HG03575 (cell line): ENCODE data around the gene MBD5.

Experiments used
- ATAC-seq: cut with Tn5 transposase; IDR thresholded peaks from one replicate; pipeline ENCODE4 v1.9.1; 2021; ENCODE audit not compliant: unreplicated experiment, insufficient number of reproducible peaks, low FRiP score; ENCODE audit errors: extremely low read depth

MBD5 gene

DNA sequence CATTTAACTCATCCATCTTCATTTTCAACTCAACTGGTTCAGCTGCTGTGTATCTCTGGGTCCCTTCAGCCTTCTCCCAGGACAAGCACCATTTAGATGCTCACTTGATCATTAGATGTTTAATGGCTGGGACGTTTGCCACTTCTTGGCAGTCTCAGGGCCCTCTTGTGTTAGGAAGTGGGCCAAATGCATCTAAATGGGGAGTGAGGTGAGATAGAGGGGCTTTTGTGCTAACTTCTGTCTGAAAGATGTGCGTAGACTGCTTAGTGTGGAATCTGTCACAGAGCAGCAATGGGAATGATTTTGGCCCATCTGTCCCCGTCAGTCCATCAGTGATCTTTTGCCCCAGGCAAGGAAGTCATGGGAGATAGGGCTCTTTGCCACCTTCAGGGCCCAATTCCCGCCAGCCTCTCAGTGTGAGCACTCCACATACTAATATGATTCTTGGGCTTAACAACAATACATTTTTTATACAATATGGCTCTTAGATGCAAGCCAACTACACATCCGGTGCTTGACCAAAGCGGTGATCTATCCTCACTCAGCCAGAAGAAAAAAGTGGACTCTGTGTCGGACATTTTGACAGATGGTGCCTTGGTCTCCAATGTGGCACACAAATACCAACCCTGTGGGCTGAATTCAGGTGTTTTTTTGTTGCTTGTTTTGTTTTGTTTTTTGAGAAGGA, 528.0 kb downstream of the MBD5 start:
- no peak for ATAC-seq

DNA sequence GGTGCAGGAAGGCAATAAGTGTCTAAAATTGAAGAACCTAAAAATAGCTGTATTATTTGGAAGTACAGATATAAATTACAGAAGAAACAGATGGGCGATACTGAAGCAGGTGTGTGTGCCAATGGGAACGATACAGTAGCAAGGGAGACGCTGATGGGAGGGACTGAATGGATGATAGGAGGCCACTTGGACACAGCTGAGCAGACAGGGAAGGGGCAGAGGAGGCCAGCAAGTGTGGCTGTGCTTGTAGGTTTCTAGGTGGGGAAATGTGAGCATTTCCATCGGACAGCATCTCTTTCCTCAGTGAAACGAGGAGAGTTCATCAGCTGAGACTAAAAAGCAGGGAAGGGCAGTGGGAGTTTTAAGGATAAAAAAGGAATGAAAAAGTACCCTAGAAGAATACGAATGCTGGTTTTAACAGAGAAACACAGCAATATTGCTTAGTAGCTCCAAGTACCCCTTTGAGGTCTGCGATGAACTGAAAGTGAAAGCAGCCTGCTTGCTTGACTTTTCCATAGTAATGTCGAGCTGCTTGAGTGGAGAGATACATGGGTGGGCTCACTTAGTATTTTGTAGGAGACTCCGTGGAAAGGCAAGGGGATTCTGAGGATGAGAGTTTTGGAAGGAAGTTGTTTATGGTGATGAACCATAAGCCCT, 531.9 kb downstream of the MBD5 start:
- ATAC-seq: no peak

- ATAC-seq: no peak
These were observed 532.5 kb downstream of the MBD5 start for GRCh38 chr2:148553332-148553887.

DNA sequence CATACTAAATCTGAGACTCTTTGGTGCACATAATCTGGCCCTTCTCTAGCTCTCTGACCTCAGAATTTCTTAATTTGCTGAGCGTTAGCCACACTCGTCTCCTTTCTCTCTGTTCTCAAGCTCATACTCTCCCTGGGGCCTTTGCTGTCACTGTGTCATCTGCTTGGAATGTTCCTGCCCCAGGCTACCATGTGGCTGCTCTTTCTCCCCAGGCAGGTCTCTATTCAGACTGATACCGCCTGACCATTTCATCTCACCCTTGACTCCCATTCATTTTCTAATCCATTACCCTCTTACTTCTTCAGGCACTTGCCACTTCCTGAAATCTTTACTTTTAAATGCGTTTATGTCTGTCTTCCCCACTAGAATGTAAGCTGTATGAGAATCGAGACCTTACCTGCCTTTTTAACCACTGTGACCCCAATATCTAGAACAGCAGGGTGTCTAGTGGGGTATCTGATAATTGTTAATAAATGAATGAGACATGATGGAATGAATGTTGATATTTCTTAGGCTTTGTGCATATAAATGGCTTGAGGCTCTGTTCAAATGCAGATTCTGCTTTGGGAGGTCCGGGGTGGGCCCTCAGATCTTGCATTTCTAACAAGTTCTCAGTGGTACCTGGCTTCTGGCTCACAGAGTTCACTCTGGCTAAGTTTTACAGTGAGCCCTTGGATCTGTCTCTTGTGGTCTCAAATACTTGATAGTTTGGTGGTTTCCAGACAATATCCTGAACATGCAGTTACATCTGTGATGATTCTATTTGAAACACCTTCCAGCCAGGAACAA, 533.8 kb downstream of the MBD5 start:
- ATAC-seq: no peak

GRCh38 chr2:148555622-148556294, 534.9 kb downstream of the MBD5 start:
- ATAC-seq: no peak

DNA sequence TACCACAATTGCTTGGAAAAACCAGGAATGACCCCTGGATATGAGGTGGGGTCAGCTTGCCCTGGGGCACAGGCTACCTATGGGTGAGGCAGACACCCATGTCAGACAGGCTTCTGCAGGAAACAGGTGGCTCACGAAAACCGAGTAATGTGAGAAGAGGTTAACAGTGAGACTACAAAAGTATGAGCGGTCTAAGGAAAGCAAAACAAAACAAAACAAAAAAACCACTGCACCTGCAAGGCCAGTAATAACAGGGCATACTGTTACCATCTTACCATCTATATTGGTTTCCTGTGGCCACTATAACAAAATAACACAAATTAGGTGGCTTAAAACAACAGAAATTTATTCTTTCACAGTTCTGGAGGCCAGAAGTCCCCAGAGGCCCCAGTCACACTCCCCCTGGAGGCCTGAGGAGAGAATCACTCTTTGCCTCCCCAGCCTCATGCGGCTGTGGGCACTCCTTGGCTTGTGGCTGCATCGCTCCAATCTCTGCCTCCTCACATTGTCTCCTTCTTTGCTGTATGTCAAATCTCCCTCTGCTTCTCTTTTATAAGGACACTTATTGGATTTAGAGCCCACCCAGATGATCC, 537.0 kb downstream of the MBD5 start:
- ATAC-seq: no peak

DNA sequence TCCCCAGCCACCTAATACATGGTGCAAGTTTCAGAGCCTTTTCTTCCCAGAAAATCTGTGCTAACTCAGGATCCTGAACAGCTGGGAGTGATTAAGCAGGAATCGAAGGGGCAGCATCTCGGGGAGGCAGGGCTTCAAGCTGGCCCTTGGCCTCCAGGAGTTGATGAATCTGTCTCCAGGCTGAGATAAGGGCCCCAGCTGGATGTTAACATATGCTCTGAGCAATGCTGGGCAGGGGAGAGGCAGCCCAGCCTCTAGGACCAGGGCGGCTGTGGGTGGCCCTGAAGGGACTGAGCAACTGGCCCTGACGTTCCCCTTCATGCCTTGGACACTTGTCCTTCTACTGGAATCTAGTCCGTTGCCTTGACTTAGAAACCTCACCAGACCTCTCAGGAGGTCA, 539.6 kb downstream of the MBD5 start:
- no peak for ATAC-seq

DNA sequence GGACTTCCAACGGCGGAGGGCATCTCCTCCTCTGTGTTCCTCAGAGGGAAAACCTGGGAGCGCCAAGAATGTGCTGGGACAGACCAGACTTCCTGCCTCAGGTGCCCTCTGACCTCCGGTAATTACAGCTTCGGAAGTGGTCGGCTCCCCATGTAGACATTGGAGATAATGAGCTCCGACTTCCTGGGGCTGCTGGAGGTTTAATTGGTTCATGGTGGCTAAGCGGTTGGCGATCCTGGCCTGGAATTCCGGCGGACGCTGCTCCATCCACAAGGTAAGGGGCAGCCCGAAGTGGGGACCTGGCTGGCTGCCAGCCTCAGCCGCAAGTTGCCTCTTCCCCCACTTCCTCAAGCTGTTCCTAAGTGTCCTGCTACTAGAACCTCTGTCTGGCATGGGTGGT, 540.5 kb downstream of the MBD5 start:
- ATAC-seq: no peak

DNA sequence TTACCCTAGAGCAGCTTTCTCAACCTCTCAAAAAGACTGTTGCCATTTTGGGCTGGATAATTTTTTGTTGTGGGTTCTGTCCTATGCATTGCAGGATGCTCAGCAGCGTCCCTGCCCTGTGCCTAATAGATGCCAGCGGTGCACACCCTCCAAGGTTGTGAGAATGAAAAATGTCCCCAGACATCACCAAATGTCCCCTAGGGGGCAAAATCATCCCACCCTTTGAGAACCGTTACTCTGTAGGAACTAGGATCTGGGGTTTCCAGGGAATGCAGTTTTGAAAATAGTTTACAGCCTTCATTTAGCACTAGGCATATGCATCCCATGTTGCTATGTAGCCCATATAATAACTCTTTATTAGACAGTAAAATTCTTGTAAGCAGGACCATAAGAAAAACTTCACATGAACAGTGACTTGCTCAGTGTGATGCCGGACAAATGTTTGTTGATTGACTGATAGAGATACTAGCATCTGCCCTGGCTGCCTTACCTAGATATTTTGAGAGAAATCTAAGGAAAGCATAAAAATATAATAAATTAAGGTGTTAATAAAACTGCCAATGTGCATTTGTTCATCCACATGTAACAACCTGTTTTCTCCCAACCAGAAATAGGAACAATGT, 544.5 kb downstream of the MBD5 start:
- no peak for ATAC-seq
